ENCODE measurements around the gene PPP6R3. TPM values are rescaled to one million over a fixed set of nuclear protein-coding genes. Genes with fewer than 3 reads are reported as not detected.

PPP6R3 gene, protein sequence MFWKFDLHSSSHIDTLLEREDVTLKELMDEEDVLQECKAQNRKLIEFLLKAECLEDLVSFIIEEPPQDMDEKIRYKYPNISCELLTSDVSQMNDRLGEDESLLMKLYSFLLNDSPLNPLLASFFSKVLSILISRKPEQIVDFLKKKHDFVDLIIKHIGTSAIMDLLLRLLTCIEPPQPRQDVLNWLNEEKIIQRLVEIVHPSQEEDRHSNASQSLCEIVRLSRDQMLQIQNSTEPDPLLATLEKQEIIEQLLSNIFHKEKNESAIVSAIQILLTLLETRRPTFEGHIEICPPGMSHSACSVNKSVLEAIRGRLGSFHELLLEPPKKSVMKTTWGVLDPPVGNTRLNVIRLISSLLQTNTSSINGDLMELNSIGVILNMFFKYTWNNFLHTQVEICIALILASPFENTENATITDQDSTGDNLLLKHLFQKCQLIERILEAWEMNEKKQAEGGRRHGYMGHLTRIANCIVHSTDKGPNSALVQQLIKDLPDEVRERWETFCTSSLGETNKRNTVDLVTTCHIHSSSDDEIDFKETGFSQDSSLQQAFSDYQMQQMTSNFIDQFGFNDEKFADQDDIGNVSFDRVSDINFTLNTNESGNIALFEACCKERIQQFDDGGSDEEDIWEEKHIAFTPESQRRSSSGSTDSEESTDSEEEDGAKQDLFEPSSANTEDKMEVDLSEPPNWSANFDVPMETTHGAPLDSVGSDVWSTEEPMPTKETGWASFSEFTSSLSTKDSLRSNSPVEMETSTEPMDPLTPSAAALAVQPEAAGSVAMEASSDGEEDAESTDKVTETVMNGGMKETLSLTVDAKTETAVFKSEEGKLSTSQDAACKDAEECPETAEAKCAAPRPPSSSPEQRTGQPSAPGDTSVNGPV
- total RNA-seq (100 to 1,000 TPM; 154 to 169 TPM), polyA plus RNA-seq (10 to 100 TPM; 44.0 to 46.6 (median 45.1) TPM), total RNA-seq (241 to 339 (median 297) reads per million in 6 experiments)

DNA sequence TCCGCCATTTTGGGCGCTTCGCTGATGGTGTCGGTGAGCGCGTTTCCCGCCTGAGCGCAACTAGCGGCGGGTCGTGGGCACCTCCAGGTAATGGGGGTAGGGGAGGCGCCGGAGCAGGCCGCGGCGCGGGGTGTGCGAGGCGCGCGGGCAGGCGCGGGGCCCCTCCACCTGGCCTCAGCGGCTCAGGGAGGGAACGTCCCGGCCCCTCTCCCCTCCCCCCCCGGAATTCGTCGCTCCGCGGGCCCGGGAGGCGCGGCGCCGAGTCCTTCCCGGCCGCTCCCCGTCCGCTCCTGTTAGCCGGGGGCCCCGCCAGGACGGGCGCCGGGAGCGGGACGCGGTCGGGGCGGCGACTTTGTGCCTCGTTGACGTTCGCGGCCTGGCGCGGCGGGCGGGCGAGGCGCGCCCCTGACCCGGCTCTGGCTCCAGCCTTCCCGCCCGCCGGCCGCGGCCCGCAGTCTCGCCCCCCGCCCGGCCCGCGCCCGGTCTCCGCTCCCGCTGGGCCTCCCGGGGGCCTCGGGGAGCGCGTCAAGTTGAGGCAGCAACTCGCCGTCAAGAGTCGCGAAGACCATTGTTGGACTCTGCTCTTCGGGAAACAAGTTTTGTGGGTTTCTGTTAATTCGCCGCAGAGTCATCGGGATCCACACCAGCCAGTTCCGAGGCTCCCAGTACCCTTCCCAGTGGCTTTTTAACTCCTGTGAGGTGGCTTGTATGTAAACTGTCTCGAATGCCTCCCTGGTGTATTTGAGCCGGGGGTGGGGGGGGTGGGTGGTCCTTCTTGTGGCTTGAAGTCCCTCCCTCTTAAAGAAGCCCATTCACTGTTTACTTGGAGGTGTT lies at the start of gene PPP6R3:
Gene PPP6R3 (plus strand): TSS at position 12 of the 834 bp plus-strand sequence. CDS start 76,913 bp downstream, outside the sequence.
- Mint-ChIP-seq H3K4me1 (peaks cover 24 to 54% (median 44%) of the 10 kb centered on the region in 4 donors), H3K27me3 (no peaks in the 10 kb centered on the region), H3K27ac (peak within 1 kb of the TSS; percentile 94 to 99 (median 98)), H3K9me3 (no peaks in the 10 kb centered on the region), H3K36me3 (peaks cover 0 to 15% (median 0%) of the 10 kb centered on the region in 3 donors), H3K4me3 (peak within 1 kb of the TSS; percentile 76 to 98 (median 94))
- peak in 3 of 10 donors; percentile 16 to 43 (median 29) for DNase-seq
- POLR2A ChIA-PET = interaction anchor here (1.0 to 1.4 kb wide), 2 partner anchors 20 to 60 kb away, joined by 3 to 4 read pairs; no protein-coding TSS in a partner anchor
- ATAC-seq = peak in 1 of 2 donors; percentile 2

DNA sequence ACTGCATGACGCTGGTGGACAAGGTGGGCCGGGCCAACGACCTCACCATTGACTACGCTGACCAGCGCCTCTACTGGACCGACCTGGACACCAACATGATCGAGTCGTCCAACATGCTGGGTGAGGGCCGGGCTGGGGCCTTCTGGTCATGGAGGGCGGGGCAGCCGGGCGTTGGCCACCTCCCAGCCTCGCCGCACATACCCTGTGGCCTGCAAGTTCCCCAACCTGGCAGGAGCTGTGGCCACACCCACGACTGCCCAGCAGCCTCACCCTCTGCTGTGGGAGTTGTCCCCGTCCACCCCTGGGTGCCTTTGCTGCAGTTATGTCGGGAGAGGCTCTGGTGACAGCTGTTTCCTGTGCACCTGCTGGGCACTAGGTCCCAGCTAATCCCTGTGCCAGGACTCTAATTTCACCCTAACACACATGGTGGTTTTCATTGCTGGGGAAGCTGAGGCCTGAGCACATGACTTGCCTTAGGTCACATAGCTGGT lies 49.0 kb upstream of the PPP6R3 start:
- ATAC-seq (no peak), DNase-seq (no peak)
- no peaks in the 10 kb centered on the region for H3K27me3 Mint-ChIP-seq
- no peak overlapping the region for H3K27ac Mint-ChIP-seq
- no peaks in the 10 kb centered on the region for H3K9me3 Mint-ChIP-seq
- H3K4me3 Mint-ChIP-seq = no peak overlapping the region
- H3K36me3 Mint-ChIP-seq = peaks cover 0 to 23% (median 9%) of the 10 kb centered on the region in 3 donors
- no peaks in the 10 kb centered on the region for H3K4me1 Mint-ChIP-seq
- POLR2A ChIA-PET = no interaction called here

DNA sequence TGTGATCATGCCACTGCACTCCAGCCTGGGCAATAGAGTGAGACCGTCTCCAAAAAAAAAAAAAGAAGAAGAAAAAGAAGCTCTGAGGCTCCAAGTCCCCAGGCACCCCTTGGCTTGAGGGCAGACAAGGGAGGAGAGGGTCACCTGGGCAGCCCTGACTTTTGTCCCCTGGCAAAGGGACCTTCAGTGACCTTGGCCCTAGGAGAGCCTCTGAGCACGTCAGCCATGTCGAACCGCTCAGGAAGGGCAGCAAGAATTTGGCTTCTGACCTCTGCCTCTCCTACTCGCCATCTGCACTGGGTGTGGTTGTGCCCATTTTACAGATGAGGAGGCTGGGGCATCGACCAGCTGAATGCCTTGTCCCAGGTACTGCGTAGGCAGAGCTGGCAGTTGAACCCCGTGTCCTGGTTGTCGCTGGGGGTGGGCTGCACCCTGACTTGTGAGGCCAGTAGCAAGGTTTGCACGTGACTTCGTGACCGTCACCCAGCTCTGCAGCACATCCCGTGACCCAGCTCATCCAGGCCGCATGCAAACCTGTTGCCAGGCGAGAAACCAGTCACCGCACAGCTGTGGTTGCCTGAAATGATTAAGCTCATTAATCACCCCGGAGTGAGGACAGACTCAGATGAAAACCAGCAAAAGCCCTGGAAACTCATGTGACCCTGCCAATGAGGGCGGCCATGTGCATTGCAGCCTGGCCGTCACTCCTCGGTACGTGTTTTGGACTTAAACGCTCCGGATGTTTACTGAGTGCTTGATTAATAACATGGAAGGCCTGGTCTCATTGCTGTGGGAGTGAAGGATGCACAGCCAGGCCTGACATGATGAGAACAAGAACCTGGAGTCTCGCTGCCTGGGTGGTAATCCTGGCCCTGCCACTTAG lies 47.7 kb upstream of the PPP6R3 start:
- no peaks in the 10 kb centered on the region for H3K27me3 Mint-ChIP-seq
- no peaks in the 10 kb centered on the region for H3K4me1 Mint-ChIP-seq
- H3K4me3 Mint-ChIP-seq = no peak overlapping the region
- no peak overlapping the region for H3K27ac Mint-ChIP-seq
- ATAC-seq (no peak), DNase-seq (peak in 1 of 10 donors; percentile 61)
- no peaks in the 10 kb centered on the region for H3K9me3 Mint-ChIP-seq
- H3K36me3 Mint-ChIP-seq = peaks cover 0 to 15% (median 4%) of the 10 kb centered on the region in 3 donors
- POLR2A ChIA-PET = no interaction called here

- Mint-ChIP-seq H3K36me3 (peaks cover 0 to 12% (median 4%) of the 10 kb centered on the region in 3 donors), H3K27me3 (no peaks in the 10 kb centered on the region), H3K9me3 (no peaks in the 10 kb centered on the region), H3K4me1 (no peaks in the 10 kb centered on the region), H3K4me3 (no peak overlapping the region), H3K27ac (no peak overlapping the region)
- no peak for ATAC-seq
- no peak for DNase-seq
- POLR2A ChIA-PET = no interaction called here
Observed at GRCh38 chr11:68413591-68413999, 47.0 kb upstream of the PPP6R3 start.

- Mint-ChIP-seq H3K27me3 (no peaks in the 10 kb centered on the region), H3K36me3 (peaks cover 0 to 10% (median 4%) of the 10 kb centered on the region in 3 donors), H3K27ac (no peak overlapping the region), H3K4me3 (no peak overlapping the region), H3K4me1 (no peaks in the 10 kb centered on the region), H3K9me3 (no peaks in the 10 kb centered on the region)
- POLR2A ChIA-PET = no interaction called here
- no peak for DNase-seq
- no peak for ATAC-seq
Observed at GRCh38 chr11:68414496-68415221, 45.9 kb upstream of the PPP6R3 start.

- peaks cover 0 to 10% (median 4%) of the 10 kb centered on the region in 3 donors for H3K36me3 Mint-ChIP-seq
- POLR2A ChIA-PET = no interaction called here
Observed at GRCh38 chr11:68416070-68416578, 44.4 kb upstream of the PPP6R3 start.

GRCh38 chr11:68418648-68419047 lies 41.9 kb upstream of the PPP6R3 start:
- Mint-ChIP-seq H3K4me3 (no peak overlapping the region), H3K9me3 (no peaks in the 10 kb centered on the region), H3K36me3 (peaks cover 0 to 6% (median 4%) of the 10 kb centered on the region in 3 donors), H3K27me3 (no peaks in the 10 kb centered on the region), H3K4me1 (peaks cover 0 to 2% (median 0%) of the 10 kb centered on the region in 4 donors), H3K27ac (no peak overlapping the region)
- POLR2A ChIA-PET = no interaction called here
- DNase-seq = no peak
- ATAC-seq = no peak

More at GRCh38 chr11:68416070-68416578, 44.4 kb upstream of the PPP6R3 start:
- peak overlapping the region in 1 of 10 donors; percentile 42 for H3K27ac Mint-ChIP-seq
- DNase-seq (no peak), ATAC-seq (no peak)
- H3K4me1 Mint-ChIP-seq = no peaks in the 10 kb centered on the region
- H3K4me3 Mint-ChIP-seq = no peak overlapping the region
- no peaks in the 10 kb centered on the region for H3K27me3 Mint-ChIP-seq
- no peaks in the 10 kb centered on the region for H3K9me3 Mint-ChIP-seq

DNA sequence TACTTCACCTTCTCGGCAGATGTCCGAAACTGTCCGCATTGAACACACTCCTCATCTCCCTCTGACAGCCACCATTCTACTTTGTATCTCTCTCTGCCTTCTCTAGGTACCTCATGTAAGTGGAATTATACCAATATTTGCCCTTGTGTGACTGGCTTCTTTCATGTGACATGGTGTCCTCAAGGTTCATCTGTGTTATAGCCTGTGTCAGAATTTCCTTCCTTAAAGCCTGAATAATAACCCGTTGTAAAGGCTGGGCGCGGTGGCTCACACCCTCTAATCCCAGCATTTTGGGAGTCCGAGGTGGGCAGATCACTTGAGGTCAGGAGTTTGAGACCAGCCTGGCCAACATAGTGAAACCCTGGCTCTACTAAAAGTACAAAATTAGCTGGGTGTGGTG lies 40.4 kb upstream of the PPP6R3 start:
- no peak overlapping the region for H3K4me3 Mint-ChIP-seq
- POLR2A ChIA-PET = no interaction called here
- H3K27me3 Mint-ChIP-seq = no peaks in the 10 kb centered on the region
- ATAC-seq (no peak), DNase-seq (no peak)
- H3K27ac Mint-ChIP-seq = no peak overlapping the region
- H3K36me3 Mint-ChIP-seq = peaks cover 0 to 4% (median 2%) of the 10 kb centered on the region in 3 donors
- peaks cover 0 to 2% (median 0%) of the 10 kb centered on the region in 4 donors for H3K4me1 Mint-ChIP-seq
- no peaks in the 10 kb centered on the region for H3K9me3 Mint-ChIP-seq

GRCh38 chr11:68423481-68423880 lies 37.1 kb upstream of the PPP6R3 start:
- no peak overlapping the region for H3K27ac Mint-ChIP-seq

DNA sequence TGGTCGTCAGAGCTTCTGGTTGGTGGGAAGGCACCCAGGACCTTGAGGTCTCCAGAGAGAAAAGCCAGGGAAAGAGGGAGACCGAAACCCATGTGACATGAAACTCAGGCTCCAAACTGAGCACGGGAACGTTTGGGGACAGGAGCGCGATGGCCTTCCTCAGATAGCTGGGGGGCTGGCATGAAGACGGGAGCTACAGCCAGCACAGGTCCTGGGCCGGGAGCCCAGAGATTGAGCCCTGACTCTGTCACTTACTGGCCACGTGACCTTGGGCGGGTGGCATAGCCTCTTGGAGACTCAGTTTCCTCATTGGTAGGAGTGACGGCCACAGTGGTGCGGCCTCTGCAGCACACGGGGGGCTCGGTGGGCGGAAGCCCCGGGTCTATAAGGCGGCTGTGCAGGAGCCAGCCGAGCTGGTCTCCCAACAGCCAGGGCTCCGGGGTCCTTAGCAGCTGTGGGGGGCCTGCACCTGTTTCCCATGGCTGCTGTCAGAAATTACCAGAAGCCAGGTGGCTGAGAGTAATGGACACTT lies 36.4 kb upstream of the PPP6R3 start:
- POLR2A ChIA-PET = no interaction called here
- DNase-seq (no peak), ATAC-seq (no peak)
- Mint-ChIP-seq H3K9me3 (peaks cover 0 to 9% (median 3%) of the 10 kb centered on the region in 9 donors), H3K27me3 (no peaks in the 10 kb centered on the region), H3K27ac (no peak overlapping the region), H3K4me3 (no peak overlapping the region), H3K36me3 (peaks cover 2 to 12% (median 5%) of the 10 kb centered on the region in 3 donors), H3K4me1 (peaks cover 0 to 2% (median 0%) of the 10 kb centered on the region in 4 donors)

More at GRCh38 chr11:68423481-68423880, 37.1 kb upstream of the PPP6R3 start:
- H3K9me3 Mint-ChIP-seq = peaks cover 0 to 5% (median 1%) of the 10 kb centered on the region in 9 donors
- H3K4me1 Mint-ChIP-seq = peaks cover 0 to 2% (median 0%) of the 10 kb centered on the region in 4 donors
- ATAC-seq (no peak), DNase-seq (no peak)
- H3K36me3 Mint-ChIP-seq = peaks cover 0 to 7% (median 3%) of the 10 kb centered on the region in 3 donors
- H3K27me3 Mint-ChIP-seq = no peaks in the 10 kb centered on the region
- POLR2A ChIA-PET = no interaction called here
- H3K4me3 Mint-ChIP-seq = no peak overlapping the region

All from naive thymus-derived CD8-positive, alpha-beta T cell (primary cell).